Measurements from ENCODE around the gene CYP1B1.

The CYP1B1 gene

GRCh38 chr2:38107738-38108410 lies 31.9 kb upstream of the CYP1B1 start:
- no peak overlapping the region for H3K4me3 ChIP-seq (ENCODE audit: low read length)
- DNase-seq (ENCODE audit: low read depth), result no peak
- TF ChIP-seq CTCF (conservative IDR thresholded peaks at IDR 0.05; ENCODE audit: low read depth, low read length), result no peak

DNA sequence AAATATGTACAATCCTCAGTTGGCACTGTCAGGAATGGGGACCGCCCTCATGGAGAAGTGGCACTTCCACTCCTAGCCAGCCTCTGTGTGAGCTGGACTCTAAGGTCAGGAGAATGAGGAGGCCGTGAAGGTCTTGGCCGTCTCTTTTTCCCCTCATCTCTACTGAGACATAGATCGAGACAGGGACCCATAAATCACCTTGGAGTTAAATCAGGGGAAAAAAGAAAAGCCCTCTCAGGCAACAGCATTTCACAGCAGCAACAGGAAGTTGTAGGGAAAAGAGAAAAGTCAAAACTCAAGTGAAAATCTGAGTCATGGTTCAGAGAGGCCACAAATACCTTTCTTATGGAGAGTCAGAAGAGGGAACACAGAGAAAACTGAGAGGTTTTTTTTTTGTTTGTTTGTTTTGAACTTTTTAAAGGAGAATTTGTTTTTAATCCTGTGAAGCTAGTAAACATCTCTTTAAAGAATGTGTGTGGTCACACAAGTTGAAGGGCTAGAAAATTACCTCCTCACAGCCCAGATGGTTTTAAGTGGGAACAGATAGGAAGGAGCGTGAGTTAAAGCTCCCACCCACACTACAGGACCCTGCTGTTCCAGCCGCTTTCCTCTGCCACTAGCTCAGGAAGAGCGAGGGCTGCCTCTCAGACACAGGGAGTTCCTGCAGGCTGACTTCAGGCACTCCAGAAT lies 30.6 kb upstream of the CYP1B1 start:
- no peak for DNase-seq (ENCODE audit: low read depth)
- H3K4me3 ChIP-seq (ENCODE audit: low read length), result no peak overlapping the region
- no peak for TF ChIP-seq CTCF (conservative IDR thresholded peaks at IDR 0.05; ENCODE audit: low read depth, low read length)

GRCh38 chr2:38105922-38106321 lies 30.0 kb upstream of the CYP1B1 start:
- no peak for DNase-seq (ENCODE audit: low read depth)
- TF ChIP-seq CTCF (conservative IDR thresholded peaks at IDR 0.05; ENCODE audit: low read depth, low read length), result no peak
- H3K4me3 ChIP-seq (ENCODE audit: low read length), result no peak overlapping the region

- no peak for TF ChIP-seq CTCF (conservative IDR thresholded peaks at IDR 0.05; ENCODE audit: low read depth, low read length)
- DNase-seq (ENCODE audit: low read depth), result no peak
- H3K4me3 ChIP-seq (ENCODE audit: low read length), result no peak overlapping the region
Observed at GRCh38 chr2:38104598-38104997, 28.6 kb upstream of the CYP1B1 start.

GRCh38 chr2:38100328-38100727 lies 24.4 kb upstream of the CYP1B1 start:
- H3K4me3 ChIP-seq (ENCODE audit: low read length), result no peak overlapping the region
- no peak for TF ChIP-seq CTCF (conservative IDR thresholded peaks at IDR 0.05; ENCODE audit: low read depth, low read length)
- no peak for DNase-seq (ENCODE audit: low read depth)

- DNase-seq (ENCODE audit: low read depth), result no peak
- no peak for TF ChIP-seq CTCF (conservative IDR thresholded peaks at IDR 0.05; ENCODE audit: low read depth, low read length)
- H3K4me3 ChIP-seq (ENCODE audit: low read length), result peak overlapping the region; percentile 1
Observed at GRCh38 chr2:38099099-38100028, 23.4 kb upstream of the CYP1B1 start.

All from retinal pigment epithelial cell (primary cell).